Mucosa of gallbladder (tissue), 1 donor: ENCODE data around the gene PATE3. TPM values are rescaled to one million over a fixed set of nuclear protein-coding genes. Genes with fewer than 3 reads are reported as not detected.

ENCODE experiments used
- total RNA-seq: library from RNA; stranded (reverse); gene quantifications from one replicate; pipeline ENCODE4 v1.2.1, GENCODE V29; 2021
- donor health status: DM: no; HTN: no; CAD: no.

PATE3 gene
- total RNA-seq, 1 donor from 2014 or later, result not detected

Other genes starting within 250 kb of the PATE3 start
- 77.3 TPM for gene EI24, start 218.7 kb upstream of the PATE3 start, total RNA-seq
- 139 TPM for gene STT3A, start 195.3 kb upstream of the PATE3 start, total RNA-seq
- 4.9 TPM for gene CHEK1, start 163.0 kb upstream of the PATE3 start, total RNA-seq
- gene ACRV1, start 107.3 kb upstream of the PATE3 start, total RNA-seq, result not detected
- not detected for gene PATE1, start 41.8 kb upstream of the PATE3 start, total RNA-seq
- gene PATE2, start 9.3 kb upstream of the PATE3 start, total RNA-seq, result not detected
- not detected for gene PATE4, start 45.2 kb downstream of the PATE3 start, total RNA-seq
- gene HYLS1, start 99.5 kb downstream of the PATE3 start, total RNA-seq, result 4.8 TPM
- 7.4 TPM for gene PUS3, start 115.1 kb downstream of the PATE3 start, total RNA-seq
- 0.29 TPM for gene DDX25, start 116.4 kb downstream of the PATE3 start, total RNA-seq
- not detected for gene VSIG10L2, start 157.9 kb downstream of the PATE3 start, total RNA-seq